NCI-H2227 (cell line): ENCODE measurements around the gene STARD9.

Experiments used
- DNase-seq: peaks from one replicate; lab custom pipeline; 2025; ENCODE audit not compliant: unreplicated experiment; lab: John Stamatoyannopoulos, UW

Gene STARD9

DNA sequence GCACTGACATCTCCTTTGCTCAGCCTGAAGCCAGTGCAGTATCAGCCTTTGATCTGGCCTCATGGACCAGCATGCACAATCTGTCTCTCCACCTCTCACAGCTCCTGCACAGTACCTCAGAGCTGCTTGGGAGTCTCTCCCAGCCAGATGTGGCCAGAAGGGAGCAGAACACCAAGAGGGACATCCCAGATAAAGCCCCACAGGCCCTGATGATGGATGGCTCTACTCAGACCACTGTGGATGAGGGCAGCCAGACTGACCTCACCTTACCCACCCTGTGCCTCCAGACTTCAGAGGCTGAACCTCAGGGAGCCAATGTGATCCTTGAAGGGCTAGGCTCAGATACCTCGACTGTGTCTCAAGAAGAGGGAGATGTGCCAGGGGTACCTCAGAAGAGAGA, 117.1 kb downstream of the STARD9 start:
- no peak for DNase-seq

- DNase-seq: no peak
These were observed 117.6 kb downstream of the STARD9 start for GRCh38 chr15:42692997-42693396.

GRCh38 chr15:42693496-42693895, 118.1 kb downstream of the STARD9 start:
- no peak for DNase-seq

- no peak for DNase-seq
These were observed 118.5 kb downstream of the STARD9 start for GRCh38 chr15:42693942-42694341.

GRCh38 chr15:42694398-42694797, 119.0 kb downstream of the STARD9 start:
- DNase-seq: no peak

GRCh38 chr15:42695527-42696071, 120.2 kb downstream of the STARD9 start:
- DNase-seq: no peak

DNA sequence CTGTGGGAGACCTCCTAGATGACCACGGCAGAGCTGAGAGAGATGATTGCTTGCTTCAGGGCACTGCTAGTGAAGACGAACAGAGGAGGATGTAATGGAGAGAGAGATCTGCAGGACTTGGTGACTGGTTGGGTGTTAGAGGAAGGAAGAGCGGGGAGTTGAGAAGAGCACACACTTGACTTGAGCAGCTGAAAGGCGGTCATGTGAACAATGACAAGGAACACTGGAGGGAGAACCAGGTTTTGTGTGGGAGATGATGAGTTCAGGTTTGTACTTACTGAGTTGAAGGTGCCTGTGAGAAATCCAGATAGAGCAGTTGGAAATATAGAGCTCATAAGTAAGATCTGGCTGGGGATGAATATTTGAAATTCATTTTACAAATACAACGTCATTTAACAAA, 121.2 kb downstream of the STARD9 start:
- no peak for DNase-seq

DNA sequence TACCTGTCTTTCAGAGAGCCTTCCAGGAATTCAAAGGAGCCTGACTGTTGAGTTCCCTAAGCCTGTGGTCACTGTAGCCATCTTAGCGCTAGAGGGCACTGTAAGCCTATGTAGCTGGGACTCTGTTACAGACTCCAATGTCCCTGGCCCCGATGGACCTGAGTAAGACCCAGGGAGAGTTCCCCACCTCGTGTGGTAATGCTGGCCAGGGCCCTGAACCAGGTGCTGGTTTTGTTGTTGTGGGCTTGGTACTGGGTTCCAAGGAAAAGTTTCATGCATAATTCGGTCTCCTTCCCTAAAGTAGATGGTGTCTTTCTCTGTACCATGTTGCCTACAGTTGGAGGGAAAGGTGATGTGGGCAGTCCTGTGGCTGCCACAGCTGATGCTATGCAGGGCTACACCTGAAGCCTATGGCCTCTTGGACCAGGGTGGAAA, 129.1 kb downstream of the STARD9 start:
- peak; percentile 72 for DNase-seq

DNA sequence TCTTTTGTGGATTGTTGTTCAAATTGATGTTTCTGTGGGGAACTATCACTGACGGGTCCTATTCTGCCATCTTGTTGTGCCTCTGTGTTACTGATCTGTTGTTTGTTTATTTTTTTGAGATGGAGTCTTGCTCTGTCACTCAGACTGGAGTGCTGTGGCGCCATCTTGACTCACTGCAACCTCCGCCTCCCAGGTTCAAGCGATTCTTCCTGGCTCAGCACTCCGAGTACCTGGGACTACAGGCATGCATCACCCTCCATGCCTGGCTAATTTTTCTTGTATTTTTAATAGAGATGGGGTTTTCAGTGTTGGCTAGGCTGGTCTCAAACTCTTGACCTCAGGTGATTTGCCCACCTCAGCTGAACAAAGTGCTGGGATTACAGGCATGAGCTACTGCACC, 129.9 kb downstream of the STARD9 start:
- DNase-seq: no peak

GRCh38 chr15:42707068-42707467, 131.7 kb downstream of the STARD9 start:
- DNase-seq: no peak

DNA sequence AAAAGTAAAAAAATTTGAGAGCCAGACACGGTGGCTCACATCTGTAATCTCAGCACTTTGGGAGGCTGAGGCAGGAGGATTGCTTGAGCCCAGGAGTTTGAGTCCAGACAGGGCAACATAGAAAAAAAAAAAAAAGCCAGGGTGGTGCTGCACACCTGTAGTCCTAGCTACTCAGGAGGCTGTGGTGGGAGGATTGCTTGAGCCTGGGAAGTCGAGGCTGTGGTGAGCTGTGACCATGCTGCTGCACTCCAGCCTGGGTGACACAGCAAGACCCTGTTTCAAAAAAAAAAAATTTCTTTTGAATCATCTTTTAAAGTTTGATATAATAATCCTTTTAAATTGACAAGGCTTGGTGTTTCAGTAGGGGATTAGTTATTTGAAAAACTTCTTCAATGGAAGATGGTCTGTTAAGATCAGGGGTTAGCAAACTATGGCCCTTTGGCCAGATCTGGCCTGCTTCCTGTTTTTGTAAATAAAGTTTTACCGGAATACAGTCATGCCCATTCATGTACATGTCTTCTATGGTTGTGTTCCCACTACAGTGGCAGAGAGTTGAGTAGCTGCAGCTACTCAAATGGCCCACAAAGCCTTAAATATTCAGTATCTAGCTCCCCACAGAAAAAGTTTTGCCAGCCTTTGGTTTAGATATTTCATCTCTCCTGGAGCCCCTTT, 132.6 kb downstream of the STARD9 start:
- no peak for DNase-seq

DNA sequence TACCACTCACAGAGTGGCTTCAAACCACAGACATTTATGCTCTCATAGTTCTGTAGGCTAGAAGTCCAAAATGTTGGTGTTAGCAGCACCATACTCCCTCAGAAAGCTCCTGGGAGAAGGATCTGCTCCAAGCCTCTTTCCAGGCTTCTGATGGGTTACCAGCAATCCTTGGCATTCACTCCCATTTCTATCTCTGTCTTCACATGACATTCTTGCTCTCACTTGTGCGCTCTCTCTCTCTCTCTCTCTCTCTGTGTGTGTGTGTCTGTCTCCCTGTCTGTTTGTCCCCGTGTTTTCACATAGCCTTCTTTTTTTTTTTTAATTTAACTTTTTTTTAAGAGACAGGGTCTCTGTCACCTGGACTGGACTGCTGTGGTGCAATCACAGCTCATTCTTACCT, 135.3 kb downstream of the STARD9 start:
- no peak for DNase-seq

DNA sequence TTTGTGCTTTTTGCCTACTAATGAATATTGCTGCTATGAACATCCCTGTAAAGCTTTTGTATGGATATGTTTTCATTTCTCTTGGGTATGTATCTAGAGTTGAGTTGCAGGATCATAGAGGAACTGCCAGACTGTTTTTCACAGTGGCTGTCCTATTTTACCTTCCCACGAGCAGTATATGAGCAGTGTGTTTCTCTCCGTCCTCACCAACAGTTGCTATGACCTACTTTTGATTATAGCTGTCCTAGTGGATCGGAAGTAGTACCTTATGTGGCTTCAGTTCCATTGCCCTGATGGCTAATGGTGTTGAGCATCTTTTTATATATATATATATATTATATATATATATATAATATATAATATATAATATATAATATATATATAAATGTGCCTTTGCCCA, 136.3 kb downstream of the STARD9 start:
- no peak for DNase-seq

GRCh38 chr15:42712584-42712983, 137.2 kb downstream of the STARD9 start:
- no peak for DNase-seq

GRCh38 chr15:42716125-42716524, 140.7 kb downstream of the STARD9 start:
- no peak for DNase-seq

DNA sequence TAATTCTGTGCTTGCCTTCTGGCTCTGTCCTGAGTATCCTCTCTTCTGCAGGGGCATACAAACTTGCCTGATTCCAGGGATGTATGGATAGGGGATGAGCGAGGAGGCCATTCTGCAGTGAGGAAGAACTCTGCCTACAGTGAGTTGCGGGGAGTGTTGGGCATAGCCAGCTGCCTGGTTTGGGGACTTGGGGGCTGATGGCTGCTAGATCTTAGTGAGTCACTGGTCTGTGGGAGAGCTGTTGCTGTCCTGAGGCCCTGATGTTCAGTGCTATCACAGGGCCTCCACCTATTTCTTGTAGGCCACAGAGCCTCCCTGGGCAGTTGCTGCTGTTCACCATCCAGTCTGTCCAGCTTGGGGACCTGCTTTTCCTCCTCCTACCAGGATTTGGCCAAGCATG, 141.2 kb downstream of the STARD9 start:
- DNase-seq: no peak

DNA sequence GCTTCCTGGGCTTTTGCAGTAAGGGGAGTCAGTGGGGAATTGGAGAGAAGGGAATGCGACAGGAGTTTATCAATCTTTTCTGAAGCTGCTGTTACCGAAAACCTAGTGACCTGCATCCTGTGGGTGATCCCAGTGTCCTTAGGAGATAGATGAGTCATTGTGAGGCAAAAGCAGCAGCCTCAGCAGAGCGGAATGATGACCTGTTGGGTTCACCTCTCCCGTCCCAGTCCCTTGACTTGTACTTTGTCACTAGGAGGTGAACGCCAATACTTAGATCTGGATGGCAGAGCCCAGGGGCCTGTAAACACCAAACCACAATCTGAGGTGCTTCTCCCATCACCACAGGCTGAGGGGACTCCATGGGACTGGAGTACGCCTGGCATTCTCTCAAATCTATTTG, 143.6 kb downstream of the STARD9 start:
- DNase-seq: no peak

DNA sequence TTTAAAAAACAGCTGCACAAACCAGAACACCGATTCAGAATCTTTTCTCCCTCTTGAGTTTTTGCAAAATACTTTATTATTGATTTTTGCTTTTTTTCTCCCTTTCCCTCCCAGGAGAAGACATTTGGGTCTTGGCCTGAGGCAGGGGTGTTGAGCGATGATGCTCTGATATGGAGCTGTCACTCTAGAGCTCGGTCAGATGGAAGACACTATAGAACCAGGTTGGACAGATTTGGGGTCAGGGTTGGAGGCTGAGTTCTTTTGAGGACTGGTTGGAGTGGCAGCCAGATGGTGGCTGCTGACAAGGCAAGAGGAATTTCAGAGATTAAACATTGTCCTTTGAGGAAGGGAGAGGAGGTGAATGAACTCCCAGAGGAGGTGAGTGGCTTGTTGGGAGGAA, 144.7 kb downstream of the STARD9 start:
- no peak for DNase-seq

- no peak for DNase-seq
These were observed 145.6 kb downstream of the STARD9 start for GRCh38 chr15:42721016-42721415.

DNA sequence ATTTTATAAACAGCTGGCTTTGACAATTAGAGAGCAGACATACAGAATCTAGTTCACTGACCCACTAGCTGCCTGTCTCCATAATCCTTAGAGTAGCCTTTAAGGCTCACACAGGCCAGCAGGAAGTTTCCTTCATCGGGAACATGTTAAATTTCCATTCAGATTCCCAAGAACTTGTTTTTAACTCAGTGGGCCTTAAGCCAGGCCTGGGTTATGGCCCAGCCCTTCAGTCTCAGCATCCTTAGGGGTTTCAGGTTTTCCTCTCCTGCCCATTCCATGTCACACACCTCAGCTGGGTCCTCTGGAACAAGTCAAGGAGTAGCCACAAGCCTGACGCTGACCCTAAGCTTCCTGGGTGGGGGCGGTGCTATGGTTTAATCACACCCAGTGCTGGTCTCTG, 146.5 kb downstream of the STARD9 start:
- DNase-seq: no peak

- DNase-seq: no peak
These were observed 147.7 kb downstream of the STARD9 start for GRCh38 chr15:42723068-42723467.

DNA sequence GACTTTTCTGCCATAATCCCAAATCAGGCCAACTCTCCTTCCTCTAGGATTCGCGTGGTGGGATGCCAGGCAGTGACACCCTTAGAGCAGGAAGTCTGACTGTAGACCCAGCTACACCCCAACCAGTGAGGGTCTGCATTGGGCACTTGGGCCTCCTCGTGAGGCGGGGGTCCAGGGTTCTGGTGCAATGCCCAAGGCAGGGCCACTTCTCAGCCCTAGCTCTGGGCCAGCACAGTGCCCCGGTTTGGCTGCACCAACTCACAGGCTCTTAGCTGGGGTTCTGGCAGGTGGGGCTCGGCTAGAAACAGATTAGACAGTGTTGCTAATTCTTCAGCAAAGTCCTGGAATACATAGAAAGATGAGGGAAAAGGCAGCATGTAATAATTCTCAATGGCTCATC, 148.9 kb downstream of the STARD9 start:
- DNase-seq: no peak

GRCh38 chr15:42725331-42725903, 150.0 kb downstream of the STARD9 start:
- DNase-seq: no peak
